Islet of Langerhans (tissue), 1 donor: ENCODE results near the gene CCDC57.

Experiments used
- FAIRE-seq: peaks from one replicate; lab custom pipeline; 2011; peaks lifted over from hg19 to GRCh38; lab: Jason Lieb, UNC

CCDC57 gene

DNA sequence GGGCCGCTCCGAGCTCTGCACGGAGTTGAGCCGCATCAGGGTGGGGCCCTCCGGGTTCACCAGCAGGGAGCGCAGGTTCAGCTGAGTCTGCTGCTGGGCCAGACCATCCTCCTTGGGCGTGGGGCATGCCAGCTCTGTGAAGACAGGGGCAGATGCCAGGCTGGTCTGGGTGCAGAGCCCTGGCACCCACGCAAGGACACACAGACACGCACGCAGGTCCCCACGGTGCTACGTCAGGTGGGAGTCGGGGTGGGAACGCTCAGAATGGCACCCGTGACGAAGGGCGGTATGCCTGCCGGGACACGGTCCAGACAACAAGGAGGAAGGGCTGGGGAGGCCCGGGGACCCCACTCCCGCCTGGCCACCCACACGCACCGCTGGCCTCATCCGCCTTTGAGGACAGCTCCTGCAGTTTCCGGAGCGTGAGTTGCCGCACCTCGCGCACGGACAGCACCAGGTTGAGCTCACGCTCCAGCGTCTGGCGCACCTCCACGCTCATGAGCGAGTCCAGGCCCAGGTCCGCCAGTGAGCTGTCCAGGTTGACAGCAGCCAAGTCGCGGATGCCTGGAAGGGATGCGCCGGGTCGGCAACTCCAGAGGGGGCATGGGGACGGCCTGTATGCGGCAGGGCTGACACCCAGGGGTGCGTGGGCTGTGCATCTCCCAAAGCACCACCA is 131.7 kb downstream of the CCDC57 start:
- no peak for FAIRE-seq

DNA sequence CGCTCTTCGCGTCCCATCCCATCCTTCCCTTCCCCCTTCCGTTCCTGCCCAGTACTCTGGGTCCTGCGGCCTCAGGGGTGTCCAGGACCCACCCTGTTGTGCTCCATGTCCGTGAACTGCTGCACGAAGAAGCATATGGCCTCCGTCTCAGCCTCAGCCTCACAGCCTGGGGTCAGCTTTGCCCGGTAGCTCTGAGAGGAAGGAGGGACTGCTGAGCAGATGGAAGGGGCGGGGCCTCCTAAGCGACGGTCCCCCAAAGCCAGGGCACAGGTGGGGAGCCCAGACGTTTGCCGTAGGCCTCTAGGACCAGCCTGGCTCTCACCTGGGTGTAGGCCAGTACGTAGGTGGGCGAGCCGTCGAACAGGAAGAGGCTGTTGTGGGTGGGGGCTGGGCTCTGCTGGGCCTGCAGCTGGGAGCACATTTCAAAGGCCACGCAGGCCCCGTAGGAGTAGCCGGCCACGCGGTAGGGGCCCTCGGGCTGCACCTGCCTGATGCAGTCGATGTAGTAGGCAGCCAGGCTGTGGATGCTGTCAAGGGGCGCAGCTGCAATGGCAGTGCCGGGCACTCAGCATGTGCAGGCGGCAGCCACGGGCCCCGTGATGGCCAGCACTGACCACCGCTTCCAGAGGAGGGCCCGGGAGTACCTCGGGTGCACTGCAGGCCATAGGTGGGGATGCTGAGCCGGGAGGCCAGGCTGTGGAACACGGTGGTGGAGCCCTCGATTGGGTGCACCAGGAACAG is 132.4 kb downstream of the CCDC57 start:
- FAIRE-seq, result no peak

DNA sequence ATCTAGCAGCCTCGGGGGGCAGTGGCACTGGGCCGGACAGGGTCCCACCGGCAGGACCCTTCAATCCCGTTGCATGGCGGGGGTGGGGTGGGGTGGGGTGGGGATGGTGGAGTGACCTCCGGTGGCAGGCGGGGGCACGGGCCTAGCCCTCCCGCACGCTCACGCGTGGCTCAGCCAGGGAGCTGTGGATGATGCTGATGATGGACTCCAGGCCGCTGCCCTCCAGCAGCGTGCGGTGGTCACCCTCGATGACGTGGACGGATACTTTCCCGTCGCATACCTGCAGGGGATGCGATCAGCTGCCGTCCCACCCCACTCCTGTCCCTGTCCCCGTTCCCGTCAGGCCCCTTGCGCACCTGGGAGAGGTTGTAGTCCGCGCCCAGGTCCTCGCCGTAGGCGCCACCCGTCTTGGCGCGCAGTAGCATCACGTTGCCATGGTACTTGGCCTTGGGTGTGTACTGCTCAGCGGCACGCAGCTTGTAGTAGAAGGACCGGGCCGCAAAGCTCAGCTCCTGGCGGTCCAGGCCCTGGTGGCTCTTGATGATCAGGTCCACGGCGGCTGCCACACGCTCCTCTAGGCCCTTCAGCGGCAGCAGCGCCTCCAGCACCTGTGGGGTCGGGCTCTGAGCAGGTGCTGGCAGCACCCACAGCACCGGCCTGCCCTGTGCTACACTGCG is 133.5 kb downstream of the CCDC57 start:
- no peak for FAIRE-seq

DNA sequence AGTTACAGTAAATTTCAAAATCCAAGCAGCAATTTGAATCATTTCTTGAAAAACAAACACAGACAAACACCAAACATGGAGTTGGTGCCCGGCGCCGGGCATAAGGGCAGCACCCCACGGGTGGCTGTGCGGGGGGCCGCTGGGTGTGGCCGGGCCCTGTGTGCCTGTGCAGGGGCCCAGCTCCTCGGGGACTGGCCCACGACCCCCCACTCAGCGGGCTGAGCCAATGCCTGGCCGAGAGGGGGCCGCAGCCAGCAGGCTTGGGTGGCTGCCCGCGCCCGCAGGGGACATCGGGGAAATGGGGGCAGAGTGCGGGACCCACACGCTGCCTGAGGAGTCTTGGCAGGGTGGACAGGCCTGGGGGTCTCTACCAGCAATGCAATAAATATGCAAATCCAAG is 134.2 kb downstream of the CCDC57 start:
- no peak for FAIRE-seq

DNA sequence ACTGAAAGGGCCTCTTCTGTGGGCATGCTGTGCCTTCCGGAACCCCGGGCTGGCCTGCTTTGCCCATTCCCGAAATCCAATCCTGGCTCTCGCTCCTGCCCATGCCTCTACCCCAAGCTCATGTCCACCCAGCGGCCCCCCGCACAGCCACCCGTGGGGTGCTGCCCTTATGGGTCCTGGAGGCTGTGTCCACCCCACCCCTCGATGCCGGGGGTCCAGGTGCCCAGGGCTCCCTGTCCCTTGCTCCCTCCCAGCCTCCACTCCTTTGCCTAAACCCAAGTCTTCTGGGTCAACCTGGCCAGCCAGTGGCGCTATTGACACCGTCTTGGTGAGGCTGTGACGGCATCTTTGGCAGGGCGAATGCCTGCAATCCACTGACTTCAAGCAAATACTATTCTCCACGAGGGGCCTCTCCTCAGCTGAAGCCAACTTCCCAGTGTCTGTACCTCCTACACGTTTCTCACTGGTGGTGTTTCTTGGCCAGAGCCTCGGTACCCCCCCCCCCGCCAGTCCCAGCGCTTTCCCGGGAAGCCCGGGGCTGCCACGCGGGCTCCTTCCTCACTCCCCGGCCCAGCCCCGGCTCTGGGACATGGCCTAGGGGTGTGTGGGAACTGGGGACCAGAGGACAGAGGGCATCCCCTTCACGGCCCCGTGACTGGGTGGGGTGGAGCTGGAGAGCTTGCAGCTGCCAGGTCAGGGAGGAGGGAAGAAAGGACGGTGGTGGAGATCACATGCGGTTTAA is 134.9 kb downstream of the CCDC57 start:
- no peak for FAIRE-seq

DNA sequence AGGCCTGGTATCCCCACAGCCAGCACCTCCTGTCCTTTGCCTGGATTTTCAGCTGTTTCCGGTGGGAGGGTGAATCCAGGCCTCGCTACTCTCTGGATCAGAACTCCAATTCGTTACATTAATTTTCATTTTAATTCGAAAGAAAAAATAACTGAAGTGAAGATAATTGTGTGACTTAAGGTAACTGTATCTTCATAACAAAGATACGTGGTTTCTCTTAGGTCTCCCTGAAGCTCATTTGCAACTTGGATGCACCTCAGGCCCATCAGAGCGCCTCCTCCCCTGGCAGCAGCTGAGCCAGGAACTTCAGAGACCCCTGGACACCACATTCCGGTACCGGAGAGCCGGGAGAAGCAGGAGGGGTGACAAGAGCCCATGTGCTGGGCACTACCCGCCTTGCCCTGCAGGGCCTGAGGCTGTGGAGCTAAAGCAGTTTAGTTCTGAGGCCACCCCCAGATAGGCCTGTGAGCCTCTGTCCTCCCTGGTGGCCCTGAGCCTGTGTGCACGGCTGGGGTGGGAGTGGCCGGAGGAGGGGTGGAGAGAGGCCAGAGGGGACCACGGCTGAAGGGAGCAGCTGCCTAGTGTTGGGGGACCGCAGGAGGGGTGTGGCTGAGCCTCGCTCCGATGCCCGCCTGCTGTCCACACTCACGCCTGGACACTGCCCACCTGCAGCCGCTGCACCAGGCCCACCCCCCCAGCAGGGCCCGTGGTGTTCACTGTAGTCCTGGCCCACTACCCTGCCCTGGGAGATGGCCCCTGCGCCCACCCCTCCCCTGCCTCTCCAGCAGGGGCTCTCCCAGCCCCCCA is 135.7 kb downstream of the CCDC57 start:
- no peak for FAIRE-seq

DNA sequence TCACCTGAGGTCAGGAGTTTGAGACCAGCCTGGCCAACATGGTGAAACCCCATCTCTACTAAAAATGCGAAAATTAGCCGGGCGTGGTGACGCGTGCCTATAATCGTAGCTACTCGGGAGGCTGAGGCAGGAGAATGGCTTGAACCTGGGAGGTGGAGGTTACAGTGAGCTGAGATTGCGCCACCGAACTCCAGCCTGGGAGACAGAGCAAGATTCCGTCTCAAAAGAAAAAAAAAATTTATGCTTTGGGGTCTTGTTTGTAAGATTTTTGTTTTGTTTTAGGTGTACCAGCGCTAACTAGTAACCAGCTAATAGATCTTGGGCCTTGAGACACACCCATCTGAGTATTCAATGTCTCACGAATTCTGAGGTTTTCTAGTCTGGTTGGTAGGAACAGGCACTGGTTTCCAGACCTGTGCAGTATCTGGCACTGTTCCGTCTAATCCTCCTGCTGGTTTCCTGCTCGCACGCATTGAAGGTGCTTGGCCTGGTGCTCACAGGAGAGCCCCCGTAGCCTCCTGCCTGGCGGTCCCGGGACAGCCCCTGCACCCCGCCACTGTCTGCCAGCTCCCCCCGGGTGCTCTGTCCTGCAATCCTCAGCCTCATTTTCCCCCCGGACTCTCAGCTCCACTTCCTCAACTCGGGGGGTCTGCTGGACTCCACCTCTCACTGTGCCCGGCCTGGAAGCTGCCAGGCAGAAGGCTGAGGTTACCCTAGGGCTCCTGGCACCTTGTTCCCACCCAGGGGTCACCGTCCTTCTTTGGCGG is 136.4 kb downstream of the CCDC57 start:
- FAIRE-seq, result no peak

GRCh38 chr17:82073446-82073845 is 139.2 kb downstream of the CCDC57 start:
- FAIRE-seq, result no peak

DNA sequence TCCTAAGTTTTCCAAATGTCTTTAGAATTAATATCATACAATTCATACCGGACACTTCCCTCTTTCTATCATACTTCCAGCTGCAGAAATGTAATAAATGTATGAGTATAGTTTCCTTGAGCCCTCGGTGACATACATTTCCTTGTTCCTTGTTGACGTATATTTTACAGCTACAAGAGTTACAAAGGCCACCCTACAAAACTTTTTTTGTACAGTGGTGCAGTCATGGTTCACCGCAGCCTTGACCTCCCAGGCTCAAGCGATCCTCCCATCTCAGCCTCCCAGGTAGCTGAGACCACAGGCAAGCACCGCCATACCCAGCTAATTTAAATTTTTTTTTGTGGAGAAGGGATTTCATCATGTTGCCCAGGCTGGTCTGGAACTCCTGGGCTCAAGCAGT is 139.8 kb downstream of the CCDC57 start:
- no peak for FAIRE-seq

DNA sequence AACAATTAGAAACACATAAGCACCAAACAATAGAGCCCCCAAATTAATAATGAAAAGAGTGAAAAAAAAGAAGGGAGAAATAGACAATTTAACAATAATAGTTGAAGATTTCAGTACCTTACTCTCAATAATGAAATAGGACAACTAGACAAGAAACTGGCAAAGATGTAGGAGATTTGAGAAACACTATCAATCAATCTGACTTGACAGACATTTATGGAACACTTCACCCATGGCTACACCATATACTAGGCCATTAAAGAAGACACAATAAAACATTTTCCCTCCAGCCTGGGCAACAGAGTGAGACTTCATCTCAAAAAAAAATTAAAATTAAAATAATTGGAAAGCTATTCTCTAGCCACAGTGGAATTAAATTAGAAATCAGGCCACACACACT is 142.0 kb downstream of the CCDC57 start:
- FAIRE-seq, result no peak

DNA sequence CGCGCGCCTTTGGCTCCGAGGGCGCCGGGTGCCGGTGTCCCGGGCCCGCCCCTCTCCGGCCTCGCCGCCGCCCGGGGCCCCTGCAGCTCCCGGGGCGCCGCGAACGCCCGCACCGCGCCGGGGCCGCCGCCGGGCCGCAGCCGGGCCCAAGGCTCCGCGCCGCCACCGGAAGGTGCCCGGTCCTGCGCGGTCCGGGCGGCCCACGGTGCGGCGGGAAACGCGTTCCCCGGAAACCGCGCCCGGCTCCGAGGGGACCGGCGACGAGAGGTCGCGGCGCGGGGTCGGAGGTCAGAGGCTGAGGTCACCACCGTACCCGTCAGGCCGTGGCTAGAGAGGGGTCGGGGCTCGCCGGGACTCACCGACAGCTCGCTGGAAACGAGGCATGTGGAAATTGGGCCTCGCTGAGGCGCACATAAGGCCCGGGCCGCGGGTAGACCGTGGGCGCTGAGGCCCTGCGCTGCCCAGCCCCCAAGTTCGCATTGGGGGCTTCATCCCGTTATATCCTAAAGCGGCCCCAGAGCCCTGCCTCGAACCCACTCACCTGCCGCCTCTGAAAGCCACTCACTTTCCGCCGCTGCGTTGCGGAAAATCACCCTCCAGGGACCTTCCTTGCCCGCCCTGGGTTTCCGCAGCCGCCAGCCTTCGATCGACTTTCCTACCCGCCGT is 146.9 kb downstream of the CCDC57 start, which contains the start of gene DUS1L:
TSS of gene DUS1L (minus strand) at position 167 of the 666 bp plus-strand sequence. CDS start 745 bp downstream, outside the sequence.
- FAIRE-seq, result no peak

DNA sequence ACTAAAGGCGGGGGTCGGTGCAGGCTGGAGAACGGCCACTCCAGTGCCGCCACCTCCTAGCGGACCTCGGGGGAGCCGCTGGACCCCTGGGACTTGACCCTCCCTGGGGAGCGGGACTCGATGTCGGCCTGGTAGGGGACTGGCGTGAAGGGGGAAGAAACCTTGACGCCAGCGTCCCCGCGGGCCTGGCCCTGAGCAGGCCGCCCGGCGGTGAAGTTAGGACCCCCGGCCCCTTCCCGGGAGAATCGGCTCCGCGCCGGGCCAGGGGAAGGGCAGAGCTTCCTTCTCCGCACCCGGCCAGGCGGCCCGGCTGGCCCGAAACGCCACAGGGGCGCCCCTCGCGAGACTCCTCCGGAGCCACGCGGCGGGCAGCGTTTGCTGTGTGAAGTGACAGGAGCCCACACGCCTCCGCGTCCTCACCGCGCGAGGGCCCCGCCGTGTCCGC is 147.4 kb downstream of the CCDC57 start:
- no peak for FAIRE-seq

- no peak for FAIRE-seq
Observed at GRCh38 chr17:82064433-82065192, 148.0 kb downstream of the CCDC57 start.

GRCh38 chr17:82063424-82064415 is 148.9 kb downstream of the CCDC57 start:
- no peak for FAIRE-seq

DNA sequence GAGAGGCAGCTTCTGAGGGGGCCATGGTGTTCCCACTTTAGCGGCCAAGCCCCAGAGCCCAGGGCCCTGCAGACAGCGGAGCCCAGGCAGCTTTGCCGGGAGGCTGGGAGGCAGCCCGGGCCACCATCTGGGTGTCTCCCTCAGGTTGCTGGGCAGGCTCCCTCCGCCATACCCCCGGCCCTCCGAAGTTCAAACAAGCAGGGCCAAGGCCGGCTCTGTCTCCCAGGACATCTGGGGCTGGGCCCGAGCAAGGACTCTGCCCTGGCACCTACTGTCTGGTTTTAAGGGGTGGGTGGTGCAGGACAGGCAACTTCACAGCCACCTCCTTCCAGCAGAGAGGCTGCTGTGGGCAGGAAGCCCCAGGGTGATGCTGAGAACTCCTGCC is 149.7 kb downstream of the CCDC57 start:
- no peak for FAIRE-seq

GRCh38 chr17:82062076-82062983 is 150.3 kb downstream of the CCDC57 start:
- no peak for FAIRE-seq
